Germinal center (tissue), 1 donor: ENCODE results near the gene MAD1L1.

ENCODE experiments used
- DNase-seq: peaks from one replicate; pipeline ENCODE4 v3.0.0; 2012; ENCODE audit warnings: mixed read lengths, low spot score

Gene MAD1L1

GRCh38 chr7:2140216-2141020, 92.3 kb downstream of the MAD1L1 start:
- no peak for DNase-seq

- DNase-seq, result no peak
These were observed 93.6 kb downstream of the MAD1L1 start for GRCh38 chr7:2139004-2139699.

GRCh38 chr7:2138146-2138765, 94.5 kb downstream of the MAD1L1 start:
- peak; percentile 82 for DNase-seq

GRCh38 chr7:2134740-2135139, 98.0 kb downstream of the MAD1L1 start:
- DNase-seq, result no peak

GRCh38 chr7:2132243-2132642, 100.5 kb downstream of the MAD1L1 start:
- DNase-seq, result no peak

- no peak for DNase-seq
These were observed 100.9 kb downstream of the MAD1L1 start for GRCh38 chr7:2131800-2132199.

GRCh38 chr7:2131341-2131740, 101.4 kb downstream of the MAD1L1 start:
- DNase-seq, result no peak

GRCh38 chr7:2130096-2130375, 102.7 kb downstream of the MAD1L1 start:
- no peak for DNase-seq

GRCh38 chr7:2129323-2130095, 103.2 kb downstream of the MAD1L1 start:
- peak; percentile 60 for DNase-seq

- DNase-seq, result no peak
These were observed 104.0 kb downstream of the MAD1L1 start for GRCh38 chr7:2128601-2129322.

- no peak for DNase-seq
These were observed 106.1 kb downstream of the MAD1L1 start for GRCh38 chr7:2126621-2127020.

- DNase-seq, result no peak
These were observed 106.8 kb downstream of the MAD1L1 start for GRCh38 chr7:2125931-2126330.

GRCh38 chr7:2124604-2125345, 108.0 kb downstream of the MAD1L1 start:
- no peak for DNase-seq

GRCh38 chr7:2123916-2124315, 108.8 kb downstream of the MAD1L1 start:
- DNase-seq, result no peak

GRCh38 chr7:2123360-2123759, 109.4 kb downstream of the MAD1L1 start:
- DNase-seq, result no peak

- no peak for DNase-seq
These were observed 110.1 kb downstream of the MAD1L1 start for GRCh38 chr7:2122651-2123050.

GRCh38 chr7:2120841-2121830, 111.6 kb downstream of the MAD1L1 start:
- no peak for DNase-seq

- DNase-seq, result no peak
These were observed 112.5 kb downstream of the MAD1L1 start for GRCh38 chr7:2120251-2120660.

- DNase-seq, result no peak
These were observed 114.0 kb downstream of the MAD1L1 start for GRCh38 chr7:2118630-2119190.

- DNase-seq, result no peak
These were observed 114.7 kb downstream of the MAD1L1 start for GRCh38 chr7:2118056-2118455.
